ENCODE results near the gene MID2.
A peak's percentile ranks its signal among the peaks of the same experiment; 100 is the strongest.
"Not testable (repeated sequence)": the region's sequence is repeated elsewhere in the genome, so short reads cannot be mapped to it uniquely, and the experiment has no call there.

Gene MID2

DNA sequence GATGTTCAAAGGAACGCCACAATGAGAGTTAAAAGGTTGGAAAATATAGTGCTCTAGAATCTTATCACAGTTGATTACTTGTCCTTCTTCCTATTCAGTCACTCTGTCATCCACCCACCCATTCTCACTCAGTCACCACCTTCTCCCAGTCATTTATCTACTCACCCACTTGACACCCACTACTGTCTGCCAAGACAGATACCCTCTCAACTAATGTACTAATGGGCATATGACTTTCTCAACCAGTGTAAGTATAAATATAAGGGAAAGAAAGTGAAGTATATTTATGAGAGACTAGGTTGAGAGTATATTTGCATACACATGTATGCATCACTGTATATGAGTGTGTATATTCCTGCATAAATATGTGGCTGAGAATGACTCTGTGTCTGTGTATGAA is 20.0 kb downstream of the MID2 start:
- no peak for DNase-seq

DNA sequence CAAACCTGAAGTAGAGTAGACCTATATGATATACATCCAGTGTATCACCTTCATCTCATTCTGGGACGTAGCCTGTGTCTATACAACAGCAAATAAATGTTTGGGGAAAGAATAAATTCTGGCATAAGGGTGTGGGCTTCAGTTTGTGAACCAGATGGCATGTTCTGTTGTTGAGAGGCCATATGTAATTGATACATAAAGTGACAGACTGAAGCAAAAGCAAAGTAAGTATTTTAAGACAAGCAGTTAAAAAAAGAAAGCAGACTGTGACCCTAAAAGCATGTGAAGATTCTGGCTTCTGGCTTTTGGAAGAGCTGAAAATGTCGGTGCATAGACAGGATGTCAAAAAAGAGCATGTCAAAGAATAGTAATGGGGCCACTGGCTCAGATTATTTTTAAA is 22.9 kb downstream of the MID2 start:
- DNase-seq = no peak

DNA sequence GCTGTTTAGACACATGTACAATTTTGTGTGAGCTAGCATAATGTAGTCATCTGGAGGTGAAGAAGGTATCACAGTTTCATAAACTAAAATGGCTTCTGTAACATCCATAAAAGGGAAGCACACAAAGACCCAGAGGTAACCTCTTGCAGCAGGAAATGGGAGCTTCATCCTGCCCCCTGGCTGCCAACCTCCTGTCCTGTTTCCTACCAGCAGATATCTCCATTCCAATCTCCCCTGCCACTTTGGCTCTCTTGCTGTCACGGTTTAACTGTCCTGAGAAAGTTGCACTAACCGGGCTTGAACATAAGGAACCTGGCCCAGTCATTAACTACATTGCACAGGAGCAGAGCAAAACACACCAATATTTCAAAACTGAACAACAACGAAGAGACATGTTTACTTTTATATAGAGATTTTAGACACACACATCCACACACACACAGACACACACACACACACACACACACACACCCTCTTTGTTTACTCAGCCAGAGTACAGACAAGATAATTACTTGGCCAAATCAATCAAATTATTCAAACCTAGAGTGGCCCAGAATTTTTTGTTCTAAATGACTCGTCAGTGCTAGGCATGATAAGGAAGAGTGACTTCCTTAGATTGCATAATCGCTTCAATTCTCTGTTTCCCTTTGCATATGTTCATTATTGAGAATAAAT is 24.2 kb downstream of the MID2 start:
- DNase-seq = no peak

- no peak for DNase-seq
Observed at GRCh38 chrX:107850422-107850765, 24.7 kb downstream of the MID2 start.

GRCh38 chrX:107851215-107851614 is 25.5 kb downstream of the MID2 start:
- DNase-seq = no peak

DNA sequence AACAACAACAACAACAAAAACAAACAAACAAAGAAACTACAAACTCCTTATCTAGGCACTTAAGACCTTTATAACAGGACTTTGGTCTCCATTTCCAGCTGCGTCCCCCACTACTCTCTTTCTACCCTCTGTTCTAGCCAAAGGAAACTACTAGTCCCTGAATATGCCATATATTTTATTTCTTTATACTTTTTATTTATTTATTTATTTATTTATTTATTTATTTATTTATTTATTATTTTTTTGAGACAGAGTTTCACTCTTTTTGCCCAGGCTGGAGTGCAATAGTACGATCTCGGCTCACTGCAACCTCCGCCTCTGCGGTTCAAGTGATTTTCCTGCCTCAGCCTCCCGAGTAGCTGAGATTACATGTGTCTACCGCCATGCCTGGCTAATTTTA is 26.0 kb downstream of the MID2 start:
- not testable (repeated sequence) for DNase-seq

GRCh38 chrX:107856289-107856688 is 30.6 kb downstream of the MID2 start:
- DNase-seq = no peak

- not testable (repeated sequence) for DNase-seq
Observed at GRCh38 chrX:107857041-107857440, 31.4 kb downstream of the MID2 start.

DNA sequence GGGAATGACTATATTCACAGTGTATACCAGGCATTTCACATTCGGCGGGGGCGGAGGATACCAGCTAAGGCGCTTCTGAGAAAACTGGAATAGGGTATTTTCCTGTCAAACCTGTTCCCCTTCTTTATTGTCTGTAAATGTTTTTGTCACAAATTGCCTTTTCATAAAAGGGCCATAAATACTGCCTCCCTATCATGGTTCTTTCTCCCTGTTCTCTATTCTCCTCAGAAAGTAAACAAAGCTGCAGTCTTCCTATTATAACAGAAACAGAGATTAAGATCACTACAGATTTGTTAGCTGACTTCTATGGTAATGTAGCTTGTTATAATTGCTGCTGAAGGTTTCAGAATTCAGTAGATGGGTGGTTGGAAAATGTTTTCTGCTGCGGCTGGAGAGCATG is 32.2 kb downstream of the MID2 start:
- peak; percentile 56 for DNase-seq

- no peak for DNase-seq
Observed at GRCh38 chrX:107861056-107861455, 35.4 kb downstream of the MID2 start.

DNA sequence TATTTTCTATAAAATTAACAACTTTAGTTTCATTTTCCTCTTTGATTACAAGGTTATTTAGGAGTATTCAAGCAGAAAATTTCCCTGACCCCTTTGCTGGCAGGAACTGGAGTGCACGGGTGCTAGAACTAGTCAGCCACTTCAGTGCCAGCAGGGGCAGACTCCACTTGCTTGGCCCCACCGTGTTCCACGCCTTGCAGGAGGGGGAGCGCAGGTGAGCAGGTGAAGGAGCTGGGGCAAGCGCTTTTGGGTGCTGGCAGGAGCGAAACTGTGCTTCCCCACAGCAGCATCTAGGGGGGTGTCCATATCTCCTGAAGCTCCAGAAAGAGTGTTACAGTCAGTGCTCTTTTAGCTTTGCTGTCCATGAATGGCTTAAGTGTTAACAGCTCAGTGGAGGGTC is 45.5 kb downstream of the MID2 start:
- no peak for DNase-seq

DNA sequence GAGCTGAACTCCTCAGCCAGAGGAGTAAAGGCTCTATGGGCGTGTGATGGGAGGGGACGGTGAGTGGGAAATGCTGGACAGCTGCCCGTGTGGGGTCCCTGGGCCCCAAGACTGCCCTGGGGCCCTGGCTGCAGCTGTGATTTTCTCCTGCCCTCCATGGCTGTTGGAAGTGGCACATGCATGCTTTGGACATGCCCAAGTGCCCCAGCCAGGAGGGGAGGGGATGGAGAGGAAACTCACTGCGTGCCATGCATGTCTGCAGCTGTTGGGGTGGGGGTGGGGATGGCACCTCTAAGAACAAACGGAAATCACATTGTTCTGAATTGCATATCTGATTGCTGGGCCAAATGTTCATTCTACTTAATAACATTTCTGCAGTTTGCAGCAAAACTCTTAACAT is 52.4 kb downstream of the MID2 start:
- no peak for DNase-seq

GRCh38 chrX:107880054-107880610 is 54.5 kb downstream of the MID2 start:
- DNase-seq = no peak

- DNase-seq = no peak
Observed at GRCh38 chrX:107894038-107894437, 68.4 kb downstream of the MID2 start.

GRCh38 chrX:107902721-107903120 is 77.1 kb downstream of the MID2 start:
- DNase-seq = no peak

DNA sequence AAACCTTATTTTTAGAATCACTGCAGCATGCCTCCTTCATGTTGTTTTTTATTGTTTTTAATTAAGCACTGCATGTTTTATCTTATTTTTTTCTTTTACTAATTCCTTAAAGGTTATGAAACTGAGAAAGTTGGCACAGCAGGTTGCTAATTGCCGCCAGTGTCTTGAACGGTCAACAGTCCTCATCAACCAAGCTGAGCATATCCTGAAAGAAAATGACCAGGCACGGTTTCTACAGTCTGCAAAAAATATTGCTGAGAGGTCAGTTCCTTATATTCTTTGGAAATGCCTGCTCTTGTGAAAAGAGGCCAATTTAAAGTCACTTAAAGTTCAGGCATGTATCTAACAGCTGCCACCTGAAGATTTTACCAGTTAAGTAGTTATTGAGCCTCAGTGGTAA is 79.7 kb downstream of the MID2 start:
- DNase-seq = no peak

DNA sequence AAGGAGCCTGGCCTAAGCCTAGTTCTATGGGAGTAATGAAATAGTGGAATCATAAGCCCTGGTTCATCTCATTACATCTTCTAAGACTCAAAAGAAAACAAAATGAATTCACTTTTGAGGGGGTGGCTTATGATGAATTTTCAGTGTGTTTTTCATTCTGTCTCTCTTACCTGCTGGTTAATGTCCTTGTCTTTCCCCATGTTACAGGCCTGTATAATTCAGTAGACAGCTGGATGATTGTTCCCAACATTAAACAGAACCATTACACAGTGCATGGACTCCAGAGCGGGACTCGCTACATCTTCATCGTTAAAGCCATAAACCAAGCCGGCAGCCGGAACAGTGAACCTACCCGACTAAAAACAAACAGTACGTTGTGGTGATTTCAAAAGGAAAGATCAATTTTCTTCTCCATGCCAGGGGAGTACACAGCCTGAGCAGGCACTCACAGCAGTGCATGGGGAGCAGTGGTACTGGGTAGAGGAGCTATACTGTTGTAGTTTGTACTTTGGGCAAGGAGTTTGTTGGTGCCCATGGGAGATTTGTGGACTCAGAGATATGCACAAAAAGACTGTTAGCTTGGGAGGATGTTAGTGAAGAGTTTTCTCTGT is 98.6 kb downstream of the MID2 start:
- DNase-seq = no peak

GRCh38 chrX:107934262-107934661 is 108.6 kb downstream of the MID2 start:
- no peak for DNase-seq

DNA sequence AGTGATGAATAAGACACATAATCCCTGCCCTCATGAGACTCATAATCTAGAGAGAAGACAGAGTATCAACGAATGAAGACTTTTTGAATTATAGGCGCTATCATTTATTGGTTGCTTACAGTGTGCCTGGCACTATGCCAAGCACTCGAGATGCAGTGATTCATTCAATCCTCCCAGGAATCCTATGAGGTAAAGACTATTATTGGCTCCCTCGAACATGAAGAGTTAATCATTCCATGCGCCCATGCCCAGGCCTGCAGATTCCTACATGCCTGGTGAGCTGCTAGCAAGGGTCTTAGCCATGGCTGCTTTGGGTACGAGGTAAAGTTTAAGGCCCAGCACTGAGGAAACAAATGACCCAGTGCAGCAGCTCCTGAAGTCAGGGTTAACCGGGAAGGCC is 109.5 kb downstream of the MID2 start:
- DNase-seq = no peak

- no peak for DNase-seq
Observed at GRCh38 chrX:107935664-107936433, 110.2 kb downstream of the MID2 start.

GRCh38 chrX:107936434-107936730 is 110.7 kb downstream of the MID2 start:
- no peak for DNase-seq

DNA sequence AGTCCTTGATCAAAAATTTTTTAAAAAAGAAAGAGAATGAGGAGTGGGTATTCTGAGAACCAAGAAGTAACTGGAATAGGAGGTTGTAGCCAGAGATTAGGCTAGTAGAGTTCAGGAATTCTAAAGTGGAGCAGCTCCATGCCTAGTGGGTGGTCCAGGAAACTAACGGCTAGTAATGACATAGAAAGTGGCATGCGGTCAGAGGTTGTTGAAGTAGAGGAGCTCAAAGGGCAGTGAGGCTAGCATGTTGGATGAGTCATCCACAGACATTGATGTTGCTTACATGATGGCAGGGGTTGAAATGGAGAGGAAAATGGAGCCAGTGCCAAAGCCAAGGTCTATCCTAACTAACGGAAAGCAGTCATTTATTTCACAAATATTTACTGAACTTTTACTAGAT is 114.4 kb downstream of the MID2 start:
- DNase-seq = no peak

DNA sequence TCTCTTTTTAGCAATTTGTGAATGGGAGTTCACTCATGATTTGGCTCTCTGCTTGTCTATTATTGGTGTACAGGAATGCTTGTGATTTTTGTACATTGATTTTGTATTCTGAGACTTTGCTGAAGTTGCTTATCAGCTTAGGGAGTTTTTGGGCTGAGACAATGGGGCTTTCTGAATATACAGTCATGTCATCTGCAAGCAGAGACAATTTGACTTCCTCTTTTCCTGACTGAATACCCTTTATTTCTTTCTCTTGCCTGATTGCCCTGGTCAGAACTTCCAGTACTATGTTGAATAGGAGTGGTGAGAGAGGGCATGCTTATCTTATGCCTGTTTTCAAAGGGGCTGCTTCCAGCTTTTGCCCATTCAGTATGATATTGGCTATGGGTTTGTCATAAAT is 129.7 kb downstream of the MID2 start:
- DNase-seq = not testable (repeated sequence)

- DNase-seq = no peak
Observed at GRCh38 chrX:107968623-107969022, 143.0 kb downstream of the MID2 start.

Data from NCI-H1417 treated with DMSO at 0.1 percent for 48 hours (cell line).